Activated CD4-positive, alpha-beta T cell treated with anti-CD3 and anti-CD28 coated beads, Interleukin-2, amount 50 U/mL, for 24 hours (primary cell): Measurements from ENCODE around the gene NATD1.
"Not testable (repeated sequence)": the region's sequence is repeated elsewhere in the genome, so short reads cannot be mapped to it uniquely, and the experiment has no call there.

Source experiments
- DNase-seq, 2 donors: peaks; one replicate each; pipeline ENCODE4 v3.0.0-alpha.2; 2020; ENCODE audit warnings: low read depth in 1 of 2, low spot score in 1 of 2

Gene NATD1

GRCh38 chr17:21247552-21248258 lies 5.5 kb downstream of the NATD1 start:
- no peak for DNase-seq

- DNase-seq = no peak
Measured at GRCh38 chr17:21246698-21247097, 6.5 kb downstream of the NATD1 start.

GRCh38 chr17:21245639-21246084 lies 7.5 kb downstream of the NATD1 start:
- DNase-seq = no peak

DNA sequence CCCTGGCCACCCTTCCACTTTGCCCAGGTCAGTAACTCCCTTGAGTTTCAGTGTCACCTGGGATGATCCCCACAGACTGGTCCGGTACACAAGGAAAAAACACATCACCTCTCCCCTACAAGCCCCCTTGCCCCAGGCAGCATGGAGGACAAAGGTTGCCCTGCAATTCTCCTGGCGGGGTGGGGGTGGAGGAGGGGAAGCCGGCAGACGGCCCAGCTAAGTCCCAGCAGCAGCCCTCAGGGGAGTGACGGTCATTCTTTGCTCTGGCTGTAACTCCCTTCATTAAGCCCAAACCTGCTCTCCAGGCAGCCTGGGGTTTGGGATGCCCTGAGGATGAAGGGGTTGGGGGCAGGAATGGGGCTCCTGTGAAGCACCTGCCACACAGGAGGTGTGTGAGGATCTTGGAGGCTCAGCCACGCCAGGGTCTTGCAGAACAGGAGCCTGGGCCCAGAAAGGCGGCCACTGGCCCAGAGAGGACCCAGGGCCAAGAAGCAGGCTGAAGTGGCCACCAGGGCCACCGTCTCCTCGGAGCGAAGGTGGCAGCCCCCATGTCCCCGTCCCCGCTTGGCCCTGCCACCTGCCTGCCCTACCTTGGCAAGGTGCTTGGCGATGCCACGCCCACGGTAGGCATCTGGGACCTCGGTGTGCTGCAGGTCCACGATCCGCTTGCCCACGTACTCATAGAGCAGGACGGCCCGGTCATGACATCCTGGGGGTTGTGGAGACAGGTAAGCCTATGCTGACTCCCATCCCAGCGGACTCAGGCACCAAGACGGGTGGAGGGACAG lies 9.5 kb downstream of the NATD1 start:
- no peak for DNase-seq

DNA sequence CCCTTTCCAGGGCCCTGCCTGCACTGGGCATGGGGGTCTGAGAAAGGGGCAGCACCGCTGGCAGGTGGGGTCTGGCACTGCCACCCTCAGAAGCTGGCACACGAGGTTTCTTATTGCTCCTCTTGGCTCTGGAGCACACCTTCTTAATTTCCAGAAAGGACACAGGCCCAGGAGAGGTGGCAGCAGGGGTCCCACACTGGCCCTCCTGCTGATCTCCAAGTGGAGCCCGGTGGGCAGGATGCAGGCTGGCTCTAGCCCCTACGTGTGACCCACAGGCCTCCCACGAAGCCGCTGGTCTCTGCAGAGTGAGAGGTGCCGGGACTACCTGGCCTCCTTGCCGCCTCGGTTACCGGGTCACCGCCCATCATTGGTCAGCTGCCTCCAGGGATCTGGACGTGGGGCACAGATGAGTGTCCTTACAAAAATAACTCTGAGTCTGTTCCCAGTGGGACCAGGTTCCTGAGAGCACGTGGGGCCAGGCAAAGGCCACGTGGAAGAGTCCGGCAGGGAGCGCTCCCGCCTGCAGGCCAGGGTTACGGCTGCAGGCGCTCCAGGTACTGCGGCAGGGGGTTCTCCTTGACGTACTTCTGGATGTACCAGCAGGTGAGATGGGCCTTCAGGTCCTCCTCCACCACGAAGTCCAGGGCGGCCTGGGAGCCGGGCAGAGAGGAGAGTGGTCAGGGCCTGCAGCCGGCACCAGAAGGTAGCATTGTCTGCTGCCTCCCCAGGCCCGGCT lies 10.3 kb downstream of the NATD1 start:
- DNase-seq = no peak

DNA sequence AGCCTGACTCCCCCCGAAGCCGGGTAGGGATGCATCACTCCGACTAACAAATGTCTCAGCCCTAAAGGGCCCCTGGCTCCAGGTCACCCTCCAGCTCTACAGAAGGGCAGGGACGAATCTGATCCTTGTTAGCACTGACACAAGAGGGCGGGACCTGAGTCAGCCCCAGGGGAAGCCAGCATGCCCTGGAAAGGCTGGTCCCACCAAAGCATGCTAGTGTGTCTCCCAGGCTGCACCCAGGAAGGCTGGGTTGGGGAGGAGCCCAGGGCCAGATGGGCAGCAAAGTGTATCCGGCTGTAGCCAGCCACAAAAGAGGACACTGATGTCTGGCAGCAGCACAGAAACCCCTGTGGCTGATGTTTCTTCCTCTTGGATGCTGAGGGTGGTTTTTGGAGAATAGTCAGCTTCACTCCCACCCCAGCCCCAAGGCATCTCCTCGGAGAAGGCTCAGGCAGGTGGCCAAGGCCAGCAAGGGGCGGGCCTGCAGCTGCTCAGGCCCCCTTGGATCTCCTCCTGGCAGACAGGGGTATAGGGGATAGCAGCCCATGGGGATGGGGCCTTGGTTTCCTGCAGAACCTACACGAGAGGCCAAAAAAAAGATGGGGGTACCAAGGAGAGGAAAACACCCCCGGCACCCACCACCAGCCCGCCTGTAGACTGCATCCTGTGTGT lies 11.0 kb downstream of the NATD1 start:
- DNase-seq = no peak

- DNase-seq = no peak
Measured at GRCh38 chr17:21241564-21241963, 11.6 kb downstream of the NATD1 start.

GRCh38 chr17:21240369-21241055 lies 12.7 kb downstream of the NATD1 start:
- no peak for DNase-seq

- no peak for DNase-seq
Measured at GRCh38 chr17:21239680-21240368, 13.4 kb downstream of the NATD1 start.

DNA sequence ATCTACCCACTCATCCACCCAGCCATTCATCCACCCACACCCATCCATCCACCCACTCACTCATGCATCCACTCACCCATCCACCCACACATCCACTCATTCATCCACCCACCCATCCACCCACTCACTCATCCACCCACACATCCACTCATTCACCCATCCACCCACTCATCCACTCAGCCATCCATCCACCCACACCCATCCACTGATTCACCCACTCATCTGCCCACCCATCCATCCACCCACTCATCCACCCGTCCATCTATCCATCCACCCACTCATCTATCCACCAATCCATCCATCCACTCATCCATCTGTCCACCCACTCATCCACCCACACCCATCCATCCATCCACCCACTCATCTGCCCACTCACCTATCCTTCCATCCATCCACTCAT lies 17.3 kb downstream of the NATD1 start:
- DNase-seq = no peak

DNA sequence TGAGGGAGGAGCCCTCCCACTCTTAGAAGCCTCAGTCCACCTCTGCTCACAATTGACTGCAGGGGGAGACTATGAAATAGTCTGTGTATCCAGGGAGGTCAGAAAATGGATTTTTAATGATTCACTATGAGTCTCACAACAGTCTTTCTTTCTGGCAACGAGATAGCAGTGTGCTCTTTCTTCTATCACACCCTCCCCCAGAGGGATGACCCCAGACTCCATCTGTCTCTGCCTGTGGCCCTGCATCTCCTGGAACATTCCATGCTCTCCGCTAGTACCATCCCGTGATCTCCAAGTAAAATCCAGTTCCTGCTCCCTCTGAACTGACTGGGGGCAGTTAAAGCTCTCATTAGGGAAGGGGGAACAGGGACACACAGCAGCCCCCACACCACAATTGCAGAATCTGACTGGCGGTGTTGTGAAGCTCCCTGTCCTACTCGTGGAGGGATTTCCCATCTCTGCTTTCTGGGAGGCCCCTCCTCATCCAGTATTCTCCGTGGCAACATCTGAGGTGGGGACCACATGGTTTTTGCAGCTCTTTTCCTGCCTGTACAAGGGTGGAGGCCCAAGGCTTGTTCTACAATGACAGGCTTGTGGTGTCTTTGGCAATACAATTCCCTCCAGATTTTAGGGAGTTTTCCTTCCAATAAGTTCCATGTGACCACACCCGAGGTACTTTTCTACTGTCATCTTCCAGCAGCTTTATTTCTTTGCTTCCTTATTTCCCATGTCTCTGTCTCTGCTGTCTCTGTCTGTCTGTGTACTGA lies 19.4 kb downstream of the NATD1 start:
- DNase-seq = no peak

DNA sequence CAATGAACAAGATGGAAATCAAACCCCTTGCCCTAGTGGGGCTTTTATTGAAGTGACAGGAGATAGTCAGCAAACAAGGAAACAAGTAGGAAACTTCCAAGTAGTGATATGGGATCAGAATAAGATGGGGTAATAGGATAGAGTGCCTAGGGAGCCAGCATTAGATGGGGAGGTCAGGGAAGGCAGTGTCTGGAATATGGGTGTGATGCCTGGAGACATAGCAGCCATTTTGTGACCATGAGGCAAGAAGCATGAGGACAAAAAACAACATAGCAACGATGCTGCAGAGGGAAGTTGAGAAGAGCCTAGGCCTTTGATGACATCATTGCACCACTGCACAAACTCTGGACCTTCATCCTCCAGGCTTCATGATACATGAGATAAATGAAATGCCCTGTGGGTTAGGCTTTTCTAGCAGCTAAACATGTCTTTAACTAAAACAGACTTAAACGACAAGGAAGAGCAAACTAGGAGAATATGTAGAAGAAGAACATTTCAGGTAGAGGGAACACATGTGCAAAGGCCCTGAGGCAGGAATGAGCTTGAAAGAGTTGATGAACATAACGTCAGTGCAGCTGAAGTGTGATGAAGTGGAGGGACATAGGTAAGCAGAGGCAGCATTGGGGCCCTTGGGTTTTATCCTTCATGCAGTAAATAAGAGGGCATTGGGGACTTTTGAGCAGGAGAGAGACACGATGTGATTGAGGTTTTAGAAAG lies 21.0 kb downstream of the NATD1 start:
- no peak for DNase-seq

- no peak for DNase-seq
Measured at GRCh38 chr17:21231533-21231932, 21.7 kb downstream of the NATD1 start.

DNA sequence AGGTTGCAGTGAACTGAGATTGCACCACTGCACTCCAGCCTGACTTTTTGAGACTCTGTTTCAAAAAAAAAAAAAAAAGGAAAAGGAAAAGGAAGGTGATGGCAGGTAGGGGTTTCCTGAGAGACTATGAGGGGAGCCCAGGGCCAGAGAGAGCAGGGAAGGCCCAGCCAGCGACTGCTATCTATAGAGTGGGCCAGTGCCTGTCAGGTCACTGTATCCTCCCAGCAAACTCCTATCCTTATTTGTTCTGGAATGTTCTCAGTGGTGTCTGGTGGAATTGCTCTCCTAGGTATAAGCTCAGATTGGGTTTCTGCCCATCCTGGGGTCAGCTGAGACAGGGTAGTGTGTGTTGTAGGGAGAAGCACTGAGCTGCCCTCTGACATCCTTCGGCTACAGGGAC lies 24.4 kb downstream of the NATD1 start:
- no peak for DNase-seq

GRCh38 chr17:21228111-21228510 lies 25.1 kb downstream of the NATD1 start:
- no peak for DNase-seq

DNA sequence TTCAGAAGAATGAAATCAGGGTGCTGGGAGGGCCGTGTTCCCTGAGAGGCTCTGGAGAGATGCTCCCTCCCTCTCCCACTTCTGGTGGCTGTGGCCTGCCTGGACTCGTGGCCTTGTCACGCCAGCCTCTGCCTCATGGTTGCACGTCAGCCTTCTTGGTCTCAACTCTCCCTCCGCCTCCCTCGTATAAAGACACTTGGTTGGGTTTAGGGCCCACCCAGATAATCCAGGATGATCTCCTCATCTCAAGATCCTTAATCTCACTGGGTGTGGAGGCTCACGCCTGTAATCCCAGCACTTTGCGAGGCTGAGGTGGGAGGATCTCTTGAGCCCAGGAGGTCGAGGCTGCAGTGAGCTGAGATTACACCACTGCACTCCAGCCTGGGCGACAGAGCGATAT lies 25.9 kb downstream of the NATD1 start:
- not testable (repeated sequence) for DNase-seq

GRCh38 chr17:21223086-21223485 lies 30.1 kb downstream of the NATD1 start:
- no peak for DNase-seq

- no peak for DNase-seq
Measured at GRCh38 chr17:21218831-21219380, 34.3 kb downstream of the NATD1 start.

DNA sequence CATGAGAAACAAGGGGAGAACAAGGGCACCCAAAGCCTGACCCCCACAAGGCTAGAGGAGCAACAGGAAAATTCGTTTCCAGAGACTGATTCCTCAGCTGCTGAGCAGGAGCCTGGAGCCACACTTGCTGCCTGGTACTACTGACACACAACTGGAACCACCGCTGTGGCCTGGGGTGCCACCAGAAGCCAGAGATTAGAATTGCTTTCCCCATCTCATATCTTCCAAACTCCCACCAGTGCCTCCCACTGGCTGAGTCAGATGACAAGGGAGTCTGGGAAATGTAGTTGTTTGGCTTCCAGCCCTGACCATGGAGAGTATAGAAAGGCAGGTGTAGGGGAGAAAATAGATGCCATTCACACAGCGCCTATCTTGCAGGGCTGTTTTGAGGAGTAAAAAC lies 35.1 kb downstream of the NATD1 start:
- DNase-seq = no peak
